GM21723 (cell line): ENCODE results near the gene PRKAG2.
"Not testable (repeated sequence)": the region's sequence is repeated elsewhere in the genome, so short reads cannot be mapped to it uniquely, and the experiment has no call there.

Experiments
- ATAC-seq: cut with Tn5 transposase; IDR thresholded peaks from one replicate; pipeline ENCODE4 v1.9.1; 2021; ENCODE audit warnings: mild to moderate bottlenecking, moderate library complexity; ENCODE audit not compliant: unreplicated experiment

PRKAG2 gene

DNA sequence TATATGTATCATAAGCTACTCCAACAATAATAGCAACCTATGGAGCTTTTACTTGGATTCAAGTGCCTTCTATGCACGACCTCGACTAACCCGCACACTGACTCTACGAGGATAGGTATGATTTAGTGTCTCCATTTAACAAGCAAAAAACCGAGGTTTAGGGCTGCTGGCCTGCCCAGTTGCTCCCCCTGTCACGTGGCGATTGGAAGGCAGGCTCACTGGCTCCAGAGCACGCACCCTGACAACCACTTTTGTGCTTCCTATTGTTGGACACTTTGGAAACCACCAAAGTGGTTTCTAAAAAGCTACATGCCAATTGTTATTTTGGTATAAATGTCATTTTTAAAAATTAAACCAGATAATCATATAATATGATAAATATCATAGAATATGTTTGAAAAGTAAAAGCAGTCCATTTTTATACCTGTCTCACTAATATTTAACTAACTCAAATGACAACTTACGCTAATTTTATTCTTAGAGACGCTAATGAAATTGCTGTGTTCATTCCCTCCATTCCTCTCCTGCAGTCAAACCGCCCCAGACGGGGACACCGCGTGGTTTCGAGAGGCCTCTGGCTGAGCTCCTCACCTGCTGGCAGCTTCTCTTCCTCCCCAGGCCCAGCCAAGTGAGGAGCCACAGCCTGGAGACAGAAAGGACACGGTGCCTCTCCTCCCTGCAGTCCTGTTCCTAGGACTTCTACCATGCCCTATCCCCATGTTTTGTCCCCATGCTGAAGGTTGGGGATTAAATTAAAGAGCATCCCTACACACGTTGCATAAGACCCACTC, 335.0 kb downstream of the PRKAG2 start:
- ATAC-seq: no peak

DNA sequence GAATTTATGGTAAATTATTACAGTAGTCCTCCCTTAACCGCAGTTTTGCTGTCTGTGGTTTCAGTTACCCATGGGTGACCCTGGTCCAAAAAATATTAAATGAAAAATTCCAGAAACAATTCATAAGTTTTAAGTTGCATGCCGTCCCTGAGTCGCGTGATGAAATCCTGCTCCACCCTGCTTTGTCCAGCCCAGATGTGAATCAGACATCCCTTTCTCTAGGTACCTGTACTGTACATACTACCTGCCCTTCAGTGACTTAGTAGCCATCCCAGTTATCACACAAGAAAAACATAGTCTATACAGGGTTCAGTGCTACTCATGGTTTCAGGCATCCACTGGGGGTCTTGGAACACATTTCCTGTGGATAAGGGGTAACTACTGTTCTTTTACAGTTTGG, 336.8 kb downstream of the PRKAG2 start:
- no peak for ATAC-seq

DNA sequence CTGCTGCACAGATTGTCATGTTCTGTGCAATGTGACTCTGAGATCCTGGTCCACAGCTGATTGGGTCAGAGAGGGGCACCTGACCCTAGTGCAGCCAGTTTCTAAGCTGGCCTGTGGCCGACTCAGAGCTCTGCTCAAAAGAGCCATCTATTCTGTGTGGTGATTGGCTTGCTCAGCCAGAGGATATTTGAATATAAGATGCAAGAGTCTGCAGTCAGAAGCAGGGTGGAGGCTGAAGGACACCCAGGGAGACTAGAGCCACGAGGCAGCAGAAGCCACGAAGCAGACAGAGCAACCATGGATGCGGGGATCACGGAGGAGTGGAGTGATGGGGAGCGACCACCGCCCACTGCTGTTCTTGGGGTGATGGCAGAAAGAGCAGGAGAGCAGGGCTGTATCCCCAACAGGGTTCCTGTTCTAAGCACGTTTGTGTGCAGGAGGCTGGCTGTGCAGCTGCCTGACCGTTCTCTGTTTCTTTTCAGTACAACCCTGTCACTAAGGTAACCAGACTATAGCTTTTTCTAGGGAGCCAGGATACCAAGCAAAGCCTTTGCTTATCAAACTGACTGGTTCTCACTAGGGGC, 337.7 kb downstream of the PRKAG2 start:
- ATAC-seq: peak; percentile 67

DNA sequence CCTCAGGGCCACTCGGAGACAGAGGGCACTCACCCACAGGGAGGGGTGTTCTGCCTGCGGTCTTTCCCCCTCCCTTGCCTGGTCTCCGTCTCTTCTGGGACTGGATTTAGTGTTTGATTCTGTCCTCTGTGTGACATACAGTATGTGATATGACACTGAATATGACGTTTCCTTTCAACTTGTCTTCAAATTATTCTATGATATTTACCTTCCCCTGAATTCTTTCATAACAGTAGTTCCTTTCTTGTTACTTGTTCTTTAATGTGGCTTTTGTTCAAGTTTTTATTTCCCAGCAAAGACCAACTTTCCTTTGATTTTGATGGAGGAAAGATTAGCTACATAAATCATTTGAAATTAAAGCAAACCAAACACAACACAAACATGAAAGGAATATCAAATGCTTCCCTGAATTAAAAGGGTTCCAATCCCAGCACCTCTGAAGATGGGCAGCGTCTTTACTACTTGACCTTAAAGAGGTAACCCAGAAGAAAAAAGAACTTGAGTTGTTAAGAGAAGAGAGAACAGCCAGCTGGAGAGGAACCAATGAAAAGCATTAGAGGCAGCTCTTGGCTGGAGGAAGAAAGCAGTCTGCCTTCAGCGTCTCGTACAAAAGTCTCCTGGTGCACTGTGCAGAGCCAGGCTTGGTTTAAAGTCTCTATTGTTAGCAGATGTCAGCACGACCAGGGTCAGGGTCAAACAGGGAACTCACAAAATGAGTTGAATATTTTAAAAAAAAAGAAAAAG, 338.9 kb downstream of the PRKAG2 start:
- no peak for ATAC-seq

DNA sequence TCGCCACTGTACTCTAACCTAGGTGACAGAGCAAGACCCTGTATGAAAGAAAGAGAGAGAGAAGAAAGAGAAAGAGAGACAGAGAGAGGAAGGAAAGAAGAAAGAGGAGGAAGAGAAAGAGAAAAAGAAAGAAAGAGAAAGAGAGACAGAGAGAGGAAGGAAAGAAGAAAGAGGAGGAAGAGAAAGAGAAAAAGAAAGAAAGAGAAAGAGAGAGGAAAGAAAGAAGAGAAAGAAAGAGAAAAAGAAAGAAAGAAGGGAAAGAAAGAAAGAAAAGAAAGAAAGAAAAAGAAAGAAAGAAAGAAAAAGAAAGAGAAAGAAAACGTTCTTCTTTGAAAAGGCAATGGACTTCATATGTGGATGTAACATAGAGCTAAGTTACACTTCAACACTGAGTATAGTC, 340.7 kb downstream of the PRKAG2 start:
- not testable (repeated sequence) for ATAC-seq

DNA sequence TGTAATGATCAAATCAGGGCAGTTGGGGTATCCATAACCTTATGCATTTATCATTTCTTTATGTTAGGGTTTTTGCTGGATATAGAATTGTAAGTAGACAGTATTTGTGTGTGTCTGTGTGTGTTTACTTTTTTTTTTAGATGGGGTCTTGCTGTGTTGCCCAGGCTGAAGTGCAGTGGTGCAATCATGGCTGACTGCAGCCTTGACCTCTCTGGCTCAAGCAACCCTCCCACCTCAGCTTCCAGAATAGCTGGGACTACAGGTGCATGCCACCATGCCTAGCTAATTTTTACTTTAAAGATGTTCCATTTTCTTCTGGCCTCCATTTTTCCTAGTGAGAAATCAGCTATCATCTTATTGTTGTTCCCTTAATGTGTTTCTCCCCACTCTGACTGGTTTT, 347.1 kb downstream of the PRKAG2 start:
- no peak for ATAC-seq

DNA sequence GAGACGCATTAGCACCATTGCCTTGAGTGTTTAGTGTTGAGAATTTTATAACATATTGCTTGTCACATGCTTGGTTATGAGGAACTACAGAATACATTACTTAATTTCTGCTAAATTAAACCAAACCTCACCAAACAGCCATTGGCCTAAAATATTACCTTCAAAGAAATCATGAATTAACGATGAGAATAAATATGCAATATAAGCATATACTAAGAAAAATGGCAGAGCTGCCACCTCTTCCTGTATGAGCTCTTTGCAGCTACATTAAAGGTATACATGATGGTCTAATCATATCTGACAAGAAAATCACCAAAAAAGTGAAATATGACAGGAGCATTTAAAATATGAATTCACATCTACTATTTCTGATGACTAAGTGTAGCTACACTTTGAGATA, 352.1 kb downstream of the PRKAG2 start:
- ATAC-seq: no peak

DNA sequence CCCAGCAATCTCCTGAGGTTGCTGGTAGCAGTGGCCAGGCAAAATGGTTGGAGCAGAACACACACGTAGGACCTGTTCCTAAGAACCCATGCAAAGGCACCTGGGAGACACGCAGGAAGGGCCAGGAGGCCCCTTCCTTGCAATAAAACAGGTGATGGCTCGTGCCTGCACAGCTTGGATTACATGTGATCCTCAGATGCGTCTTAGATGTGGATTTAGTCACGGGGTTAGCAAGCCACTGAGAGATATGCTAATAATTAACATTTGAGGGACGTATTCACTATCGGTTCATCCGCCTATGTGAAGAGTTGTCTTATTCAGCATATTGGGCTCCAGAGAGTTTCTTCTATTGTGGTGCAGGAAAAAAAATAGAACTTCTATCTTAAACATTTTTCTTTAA, 352.6 kb downstream of the PRKAG2 start:
- no peak for ATAC-seq

DNA sequence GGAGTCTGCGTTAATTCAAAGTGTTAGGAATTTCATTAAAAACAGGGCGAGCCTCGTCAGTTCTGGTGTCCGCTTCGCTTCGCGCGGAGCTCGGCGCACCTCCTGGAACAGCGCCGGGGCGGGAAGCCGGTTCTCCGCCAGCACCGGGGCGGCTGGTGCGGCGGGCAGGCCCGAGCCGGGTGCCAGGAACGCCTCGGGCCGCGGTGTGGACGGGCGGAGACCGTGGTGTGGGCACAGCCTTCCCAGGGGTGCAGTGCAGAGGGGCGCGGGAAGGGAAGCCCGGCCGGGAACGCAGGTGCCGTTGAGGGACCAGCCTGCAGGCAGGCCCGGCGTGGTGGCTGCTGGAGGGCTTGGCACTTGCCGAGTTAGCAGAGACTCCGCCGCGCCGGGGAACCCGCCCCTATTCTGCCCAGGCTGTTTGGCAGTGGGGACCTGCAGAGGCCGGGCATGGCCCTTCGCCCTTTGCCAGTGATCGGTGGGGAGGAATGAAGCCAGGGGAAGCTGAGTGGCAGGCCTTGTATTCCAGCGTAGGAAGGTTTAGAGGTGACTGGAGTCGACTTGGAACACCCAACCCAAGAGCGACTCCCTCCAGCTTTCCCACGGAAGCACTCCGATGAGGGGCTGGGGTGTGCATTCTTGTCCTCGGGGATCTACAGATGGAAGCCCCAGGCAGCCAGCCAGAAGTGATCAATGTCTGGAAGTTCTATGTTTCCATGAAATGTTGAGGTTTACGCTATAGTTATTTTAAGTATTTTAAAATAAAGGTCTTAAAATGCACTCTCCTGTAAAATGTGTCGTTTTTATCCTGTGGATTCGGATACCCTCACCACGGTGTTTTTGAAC, 356.3 kb downstream of the PRKAG2 start:
- ATAC-seq: peak; percentile 1

DNA sequence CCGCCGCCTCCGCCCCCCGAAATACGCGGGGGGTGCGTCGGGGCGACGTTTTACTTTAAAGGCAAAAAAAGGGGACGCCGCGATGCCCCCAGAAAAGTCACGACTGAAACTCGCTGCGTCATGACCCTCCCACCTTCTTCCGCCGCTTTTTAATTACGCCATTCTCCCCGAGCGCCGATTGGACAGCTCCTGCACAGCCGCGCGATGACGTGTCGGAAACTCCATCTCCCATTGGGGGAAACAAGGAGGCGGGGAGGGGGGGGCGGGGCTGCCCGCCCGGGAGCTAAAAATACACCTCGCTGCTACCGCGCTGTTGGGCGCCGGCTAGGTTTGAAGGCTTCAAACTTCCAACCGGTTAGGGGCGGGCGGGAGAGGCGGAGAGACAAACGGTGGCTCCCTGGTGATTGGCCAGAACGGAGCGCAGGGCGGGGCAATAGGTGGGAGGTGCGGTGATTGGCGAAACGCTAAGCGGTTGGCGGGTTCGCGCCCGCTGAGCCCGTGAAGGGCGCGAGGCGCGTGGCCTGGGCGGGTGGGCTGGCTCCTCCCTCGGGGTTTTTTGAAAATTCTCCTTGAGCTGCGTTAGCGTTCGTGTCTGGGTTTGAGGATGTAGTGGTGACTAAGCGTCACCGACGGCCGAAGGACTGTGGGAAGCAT, 357.0 kb downstream of the PRKAG2 start, which contains the start of gene RHEB:
TSS of gene RHEB (minus strand) at position 131 of the 654 bp plus-strand sequence. CDS start 384 bp downstream, outside the sequence.
- ATAC-seq: peak; percentile 82

DNA sequence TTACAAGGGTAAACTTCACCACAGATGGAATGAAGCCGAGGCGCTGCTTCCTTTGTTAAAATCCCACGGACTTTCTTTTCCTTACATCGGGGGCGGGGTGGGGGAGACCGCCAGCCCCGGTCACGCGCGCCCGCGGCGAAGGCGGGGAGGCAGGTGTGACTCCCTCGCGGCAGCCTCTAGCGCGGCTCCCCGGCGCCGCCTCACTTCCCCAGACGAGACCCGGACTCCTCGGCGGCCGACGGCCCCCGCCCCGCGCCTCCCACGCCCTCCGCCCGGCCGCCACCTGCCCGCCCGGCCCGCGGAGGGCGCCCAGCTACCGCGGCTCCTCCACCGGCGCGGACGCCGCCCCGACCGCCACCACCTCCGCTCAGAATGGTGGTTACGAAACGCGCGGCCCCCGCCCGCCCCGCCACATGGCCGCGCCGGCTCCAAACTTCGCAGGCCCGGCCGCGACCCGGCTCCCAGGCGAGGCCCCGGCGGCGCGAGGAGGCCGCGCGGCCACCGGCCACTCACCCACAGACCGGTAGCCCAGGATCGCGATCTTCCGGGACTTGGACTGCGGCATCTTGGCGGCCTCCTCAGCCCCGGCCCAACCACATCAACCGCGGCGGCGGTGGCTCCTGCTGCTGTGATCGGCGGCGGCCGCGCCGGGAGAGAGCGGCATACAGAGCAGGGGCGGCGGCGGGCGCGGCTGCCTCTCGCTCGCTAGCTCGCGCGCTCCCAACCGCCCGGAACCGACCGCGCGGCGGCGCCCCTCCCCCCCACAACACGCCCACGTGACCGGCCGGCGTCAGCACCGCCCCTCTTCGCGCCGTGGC, 357.8 kb downstream of the PRKAG2 start:
- peak; percentile 55 for ATAC-seq

DNA sequence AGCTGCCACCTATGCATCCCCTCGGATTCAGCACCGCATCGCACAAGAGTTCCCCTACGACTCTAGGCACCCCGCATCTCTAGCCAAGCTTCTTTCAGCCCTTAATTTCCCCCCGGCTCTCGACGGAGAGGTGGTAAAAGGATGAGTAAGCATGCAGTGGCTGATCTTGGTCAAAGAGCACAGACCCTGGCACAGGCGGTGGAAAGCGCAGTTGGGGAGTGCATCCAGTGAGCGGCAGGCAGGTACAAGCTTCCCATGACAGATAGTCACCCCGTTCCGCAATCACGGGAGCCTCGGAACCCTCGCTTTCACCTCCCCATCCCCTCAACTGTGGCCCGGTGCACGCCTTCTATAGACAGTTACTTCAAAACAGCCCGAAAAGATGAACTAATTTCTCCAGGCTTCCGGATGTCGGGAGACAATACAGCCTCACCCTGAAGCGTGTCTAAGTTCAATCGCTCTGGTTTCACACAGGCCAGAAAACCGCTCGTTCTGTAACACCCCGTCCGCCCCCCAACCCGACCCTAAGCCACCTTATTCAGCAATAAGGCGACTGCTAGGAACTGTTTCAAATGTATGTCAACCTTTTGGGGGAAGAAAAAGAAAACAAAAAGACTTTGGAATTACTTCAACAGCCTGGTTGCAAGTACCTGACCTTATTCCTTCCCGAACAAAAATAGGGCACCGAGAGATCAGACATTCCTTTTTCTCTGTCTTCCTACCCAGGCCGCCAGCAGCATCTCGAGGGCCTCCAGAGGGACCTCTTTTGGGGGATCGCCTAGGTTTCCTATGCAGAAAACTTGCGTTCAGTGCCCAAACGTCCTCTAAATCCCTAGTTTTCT, 358.6 kb downstream of the PRKAG2 start:
- no peak for ATAC-seq

DNA sequence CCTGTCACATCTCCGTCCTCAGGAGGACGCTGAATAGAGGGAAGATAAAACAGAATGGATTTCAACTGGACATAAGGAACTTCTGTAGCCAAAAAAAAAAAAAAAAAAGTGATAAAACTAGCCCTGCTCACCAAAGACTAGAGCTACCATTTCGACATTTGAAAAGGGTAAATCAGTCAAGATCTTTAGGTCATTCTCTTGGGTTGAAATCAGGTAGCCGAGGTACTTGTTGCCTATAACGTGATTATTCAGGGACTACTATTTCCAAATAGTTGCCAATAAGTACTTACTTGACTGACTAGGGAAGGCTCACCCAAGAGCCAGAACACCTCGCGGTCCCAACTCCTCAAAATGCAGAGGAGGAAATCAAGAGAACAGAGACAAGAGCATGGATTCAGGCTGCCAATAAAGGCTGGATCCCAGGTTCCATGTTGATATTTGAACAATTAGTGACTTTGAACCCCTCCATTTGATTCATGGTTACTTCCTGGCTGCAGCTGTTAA, 359.3 kb downstream of the PRKAG2 start:
- ATAC-seq: no peak

DNA sequence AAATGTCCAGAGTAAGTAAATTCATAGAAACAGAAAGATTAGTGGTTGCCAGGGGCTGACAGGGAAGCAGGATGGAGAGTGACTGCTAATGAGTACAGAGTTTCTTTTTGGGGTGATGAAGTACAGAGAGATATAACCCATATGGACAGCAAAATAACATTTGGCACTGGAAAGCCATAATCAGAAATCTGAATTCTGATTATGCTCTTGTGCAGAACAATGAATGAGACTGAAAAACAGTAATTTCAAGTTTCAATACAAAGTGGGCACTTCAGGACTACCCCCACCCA, 361.7 kb downstream of the PRKAG2 start:
- ATAC-seq: no peak

DNA sequence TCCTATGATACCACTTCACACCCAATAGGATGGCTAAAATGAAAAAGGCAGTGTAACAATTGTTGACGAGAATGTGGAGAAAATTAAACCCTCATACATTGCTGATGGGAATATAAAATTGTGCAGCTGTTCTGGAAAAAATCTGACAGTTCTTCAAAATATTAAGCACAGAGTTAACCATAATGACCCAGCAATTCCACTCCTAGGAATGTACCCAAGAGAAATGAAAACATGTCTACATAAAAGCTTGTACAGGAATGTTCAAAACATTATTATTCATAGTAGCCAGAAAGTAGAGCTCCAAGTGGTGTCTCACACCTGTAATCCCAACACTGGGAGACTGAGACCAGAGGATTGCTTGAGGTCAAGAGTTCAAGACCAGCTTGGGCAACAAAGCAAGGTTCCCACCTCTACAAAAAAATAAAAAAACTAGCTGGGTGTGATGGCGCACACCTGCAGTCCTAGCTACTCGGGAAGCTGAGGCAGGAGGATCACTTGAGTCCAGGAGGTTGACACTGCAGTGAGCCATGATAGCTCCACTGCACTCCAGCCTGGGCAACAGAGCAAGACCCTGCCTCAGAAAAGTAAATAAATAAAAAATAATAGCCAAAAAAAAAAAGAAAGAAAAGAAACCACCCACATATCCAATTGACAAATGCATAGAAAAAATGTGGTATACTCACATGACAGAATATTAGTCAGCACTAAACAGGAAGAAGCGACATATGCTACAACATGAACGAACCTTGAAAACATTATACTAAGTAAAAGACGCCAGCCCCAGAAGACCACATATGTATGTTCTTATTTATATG, 362.2 kb downstream of the PRKAG2 start:
- ATAC-seq: no peak

DNA sequence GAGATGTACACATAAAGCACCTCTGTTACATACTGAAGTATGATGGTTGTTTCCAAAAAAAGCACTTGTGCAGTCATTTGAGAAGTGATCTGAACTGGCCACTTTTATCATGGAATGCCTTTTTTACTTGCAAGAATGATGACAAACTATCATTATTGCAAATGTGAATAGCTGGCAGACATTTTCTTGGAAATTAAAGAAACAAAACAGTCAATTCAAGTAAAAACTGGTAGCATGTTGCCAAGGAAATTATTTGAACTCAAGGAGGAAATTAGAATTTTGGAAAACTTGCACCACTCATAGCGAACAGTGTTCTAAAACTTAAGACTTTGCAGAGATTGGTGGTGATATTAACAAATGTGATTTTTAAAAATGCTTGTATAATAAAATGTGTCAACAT, 363.8 kb downstream of the PRKAG2 start:
- ATAC-seq: no peak

DNA sequence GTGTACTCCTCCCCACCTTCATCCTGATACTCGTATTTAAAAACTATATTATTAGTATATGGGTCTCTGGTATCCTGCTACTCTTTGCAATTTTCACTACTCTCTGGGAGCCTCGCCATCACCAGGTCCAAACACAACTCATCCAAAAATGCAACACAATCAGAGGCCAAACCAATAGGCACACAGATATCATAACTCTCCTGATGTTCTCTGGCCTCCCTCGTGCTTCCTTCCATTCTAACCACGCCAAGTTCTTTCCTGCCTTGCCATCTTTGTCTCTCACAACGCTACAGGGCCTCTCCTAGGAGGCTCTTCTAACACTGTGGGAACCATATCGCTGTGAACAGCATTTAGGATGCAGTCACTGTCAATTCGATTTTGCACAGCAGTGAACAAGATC, 364.6 kb downstream of the PRKAG2 start:
- ATAC-seq: no peak

DNA sequence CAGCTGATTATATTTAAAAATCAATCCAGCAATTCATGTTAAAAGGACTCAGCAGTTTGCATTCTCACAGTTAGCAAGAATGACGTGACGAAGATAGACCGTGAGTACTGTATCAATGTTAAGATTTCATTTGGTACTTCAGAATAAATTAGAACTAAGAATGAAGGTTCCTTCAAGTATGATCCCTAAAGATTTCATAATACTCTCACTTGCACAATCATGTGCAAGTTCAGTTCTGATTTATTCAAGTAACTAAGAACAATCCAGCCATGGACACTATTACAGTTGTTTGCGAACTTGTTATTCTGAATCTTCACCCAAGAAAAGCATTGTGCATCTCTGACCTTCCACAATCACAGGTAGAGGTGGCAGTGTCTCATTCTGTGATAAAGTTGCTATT, 365.0 kb downstream of the PRKAG2 start:
- no peak for ATAC-seq
